Ovary (tissue), 3 donors: Measurements from ENCODE around the gene TAF11L2.
"Not testable (repeated sequence)": the region's sequence is repeated elsewhere in the genome, so short reads cannot be mapped to it uniquely, and the experiment has no call there.

Source experiments
- EP300 ChIP-seq: sonication (generic); formaldehyde crosslinking; IDR thresholded peaks from one replicate; pipeline ENCODE4 v1.6.1; 2017; ENCODE audit warnings: antibody characterized with exemption
- POLR2A ChIP-seq: fragments of 450-650 bp; IDR thresholded peaks from one replicate; pipeline ENCODE4 v1.6.1; 2017; ENCODE audit warnings: antibody characterized with exemption, mild to moderate bottlenecking, moderate library complexity
- TF ChIP-seq, protein P1 (sequence below), 3 donors: fragments of 450-650 bp in 2 of 3; fragments of 200-600 bp in 1 of 3; IDR thresholded peaks; one replicate each; pipeline versions ENCODE4 v1.5.1 to v1.8.0; 2016 to 2022; ENCODE audit warnings: antibody characterized with exemption in 3 of 3, mild to moderate bottlenecking in 1 of 3
- donor health status: DM: no; HTN: no; CAD: no.

DNA sequence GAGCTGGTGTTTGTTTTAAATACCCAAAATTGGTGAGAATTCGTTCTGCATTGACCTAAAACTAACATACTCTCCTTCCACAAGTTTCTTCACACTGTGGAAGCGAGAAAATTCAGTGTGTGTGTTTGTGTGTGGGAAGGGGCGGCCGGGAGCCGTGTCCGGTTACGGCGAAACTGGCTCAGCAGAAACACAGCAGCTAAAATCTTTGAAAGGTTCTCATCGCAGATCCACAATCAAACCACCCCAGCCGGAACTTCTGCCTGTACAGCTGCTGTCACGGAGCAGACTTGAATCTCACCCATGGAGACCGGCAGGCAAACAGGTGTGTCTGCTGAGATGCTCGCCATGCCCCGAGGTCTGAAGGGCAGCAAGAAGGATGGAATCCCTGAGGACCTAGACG is 26.9 kb downstream of the TAF11L2 start, which contains the start of gene TAF11L5:
- TF ChIP-seq POLR2A, EP300: not testable (repeated sequence)
- TF ChIP-seq, protein P1, sequence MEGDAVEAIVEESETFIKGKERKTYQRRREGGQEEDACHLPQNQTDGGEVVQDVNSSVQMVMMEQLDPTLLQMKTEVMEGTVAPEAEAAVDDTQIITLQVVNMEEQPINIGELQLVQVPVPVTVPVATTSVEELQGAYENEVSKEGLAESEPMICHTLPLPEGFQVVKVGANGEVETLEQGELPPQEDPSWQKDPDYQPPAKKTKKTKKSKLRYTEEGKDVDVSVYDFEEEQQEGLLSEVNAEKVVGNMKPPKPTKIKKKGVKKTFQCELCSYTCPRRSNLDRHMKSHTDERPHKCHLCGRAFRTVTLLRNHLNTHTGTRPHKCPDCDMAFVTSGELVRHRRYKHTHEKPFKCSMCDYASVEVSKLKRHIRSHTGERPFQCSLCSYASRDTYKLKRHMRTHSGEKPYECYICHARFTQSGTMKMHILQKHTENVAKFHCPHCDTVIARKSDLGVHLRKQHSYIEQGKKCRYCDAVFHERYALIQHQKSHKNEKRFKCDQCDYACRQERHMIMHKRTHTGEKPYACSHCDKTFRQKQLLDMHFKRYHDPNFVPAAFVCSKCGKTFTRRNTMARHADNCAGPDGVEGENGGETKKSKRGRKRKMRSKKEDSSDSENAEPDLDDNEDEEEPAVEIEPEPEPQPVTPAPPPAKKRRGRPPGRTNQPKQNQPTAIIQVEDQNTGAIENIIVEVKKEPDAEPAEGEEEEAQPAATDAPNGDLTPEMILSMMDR (IDR thresholded peaks at IDR 0.05) = not testable (repeated sequence)
